Right ventricle myocardium superior (tissue), 1 donor: ENCODE results near the gene KRT35. TPM values are rescaled to one million over a fixed set of nuclear protein-coding genes. Genes with fewer than 3 reads are reported as not detected.
"Not testable (repeated sequence)": the region's sequence is repeated elsewhere in the genome, so short reads cannot be mapped to it uniquely, and the experiment has no call there.

ENCODE experiments used
- ATAC-seq: fragments of 200-7000 bp; cut with Tn5 transposase; one replicate; pipeline ENCODE4 v1.9.1; 2020; ENCODE audit warnings: mild to moderate bottlenecking; ENCODE audit not compliant: poor library complexity
- DNase-seq: peaks from one replicate; pipeline ENCODE4 v3.0.0-alpha.2; 2020
- intact Hi-C: fragments of 100-400 bp; cut with DNase I; formaldehyde crosslinking; loops from one replicate; pipeline ENCODE4 v1.11.2; 2022
- microRNA-seq: library from miRNA; unstranded; fragments of <30 nt; microRNA quantifications from one replicate; pipeline ENCODE4 v1.2.0, GENCODE V29; 2020
- total RNA-seq: library from RNA; stranded (reverse); fragmentation: NEBNext Ultra II Directional; extraction: Animal tissue kit (Norgen Biotek cat#: 25700); gene quantifications from one replicate; pipeline ENCODE4 v1.2.1, GENCODE V29; 2021
- donor health status: DM: no; HTN: yes; CAD: no; lungs with severe emphysema.

The KRT35 gene
- total RNA-seq, 1 donor from 2014 or later, result not detected

- ATAC-seq (no peak), DNase-seq (no peak)
- intact Hi-C loops, result no loop called here
These were observed 43.7 kb downstream of the KRT35 start for GRCh38 chr17:41437254-41437653.

- ATAC-seq, result no peak
- intact Hi-C loops, result no loop called here
- no peak for DNase-seq
These were observed 46.5 kb downstream of the KRT35 start for GRCh38 chr17:41434415-41434814.

- ATAC-seq, result no peak
These were observed 46.9 kb downstream of the KRT35 start for GRCh38 chr17:41434005-41434404.

GRCh38 chr17:41433586-41433985, 47.4 kb downstream of the KRT35 start:
- intact Hi-C loops, result no loop called here
- ATAC-seq (no peak), DNase-seq (no peak)

More at GRCh38 chr17:41434005-41434404, 46.9 kb downstream of the KRT35 start:
- intact Hi-C loops, result no loop called here
- no peak for DNase-seq

GRCh38 chr17:41430376-41430775, 50.6 kb downstream of the KRT35 start:
- intact Hi-C loops, DNase-seq, ATAC-seq: not testable (repeated sequence)

GRCh38 chr17:41429667-41430066, 51.3 kb downstream of the KRT35 start:
- DNase-seq, result no peak
- ATAC-seq, result no peak
- intact Hi-C loops, result no loop called here

GRCh38 chr17:41428591-41429291, 52.2 kb downstream of the KRT35 start:
- DNase-seq (no peak), ATAC-seq (no peak)
- intact Hi-C loops, result no loop called here

Small RNAs within 50 kb of the gene (microRNA-seq; reads per million reads assigned to microRNA genes)
- gene MIR6510, result not detected

Other genes with a start within 250 kb of the KRT35 start
- gene KRTAP9-3, start 248.7 kb downstream of the KRT35 start, total RNA-seq, result not detected
- not detected for gene KRTAP9-8, start 243.2 kb downstream of the KRT35 start, total RNA-seq
- gene KRTAP9-4, start 231.5 kb downstream of the KRT35 start, total RNA-seq, result not detected
- gene KRTAP9-9, start 225.8 kb downstream of the KRT35 start, total RNA-seq, result not detected
- gene KRTAP9-6, start 215.8 kb downstream of the KRT35 start, total RNA-seq, result not detected
- not detected for gene KRTAP9-7, start 205.5 kb downstream of the KRT35 start, total RNA-seq
- gene KRTAP29-1, start 178.3 kb downstream of the KRT35 start, total RNA-seq, result not detected
- not detected for gene KRTAP16-1, start 171.8 kb downstream of the KRT35 start, total RNA-seq
- gene KRTAP17-1, start 165.4 kb downstream of the KRT35 start, total RNA-seq, result not detected
- not detected for gene KRT33A, start 130.3 kb downstream of the KRT35 start, total RNA-seq
- gene KRT33B, start 111.3 kb downstream of the KRT35 start, total RNA-seq, result not detected
- gene KRT34, start 98.8 kb downstream of the KRT35 start, total RNA-seq, result not detected
- not detected for gene KRT31, start 83.5 kb downstream of the KRT35 start, total RNA-seq
- gene KRT37, start 56.6 kb downstream of the KRT35 start, total RNA-seq, result not detected
- not detected for gene KRT38, start 40.2 kb downstream of the KRT35 start, total RNA-seq
- not detected for gene KRT32, start 13.8 kb downstream of the KRT35 start, total RNA-seq
- not detected for gene KRT36, start 8.8 kb upstream of the KRT35 start, total RNA-seq
- not detected for gene KRT13, start 24.5 kb upstream of the KRT35 start, total RNA-seq
- not detected for gene KRT15, start 37.7 kb upstream of the KRT35 start, total RNA-seq
- 0.46 TPM for gene KRT19, start 47.2 kb upstream of the KRT35 start, total RNA-seq
- not detected for gene KRT9, start 90.9 kb upstream of the KRT35 start, total RNA-seq
- not detected for gene KRT14, start 105.7 kb upstream of the KRT35 start, total RNA-seq
- gene KRT16, start 131.6 kb upstream of the KRT35 start, total RNA-seq, result not detected
- gene KRT17, start 143.4 kb upstream of the KRT35 start, total RNA-seq, result not detected
- gene EIF1, start 207.7 kb upstream of the KRT35 start, total RNA-seq, result 1,143 TPM
- gene GAST, start 231.2 kb upstream of the KRT35 start, total RNA-seq, result not detected